ENCODE measurements around the gene COL10A1.

Gene COL10A1

GRCh38 chr6:116078945-116079344 lies 47.0 kb downstream of the COL10A1 start:
- no peak for DNase-seq (ENCODE audit: low read depth in 1 of 2, low spot score in 1 of 2)
- no peaks in the 10 kb centered on the region for H3K27me3 ChIP-seq (ENCODE audit: insufficient read depth, poor library complexity, severe bottlenecking)
- TF ChIP-seq POLR2AphosphoS5 (IDR thresholded peaks at IDR 0.05; ENCODE audit: low read depth) (no peak), CTCF (IDR thresholded peaks at IDR 0.05; ENCODE audit: insufficient read depth, low read length) (no peak), REST (IDR thresholded peaks at IDR 0.05; ENCODE audit: insufficient replicate concordance, low read depth) (no peak), SPI1 (IDR thresholded peaks at IDR 0.05; ENCODE audit: borderline replicate concordance, low read depth) (no peak), GABPA (IDR thresholded peaks at IDR 0.05; ENCODE audit: low read depth) (no peak)
- no peak overlapping the region for H3K4me3 ChIP-seq (replicated peaks; ENCODE audit: insufficient read depth, low read length)
- no peak overlapping the region for H3K27ac ChIP-seq (replicated peaks)

- Histone ChIP-seq H3K4me3 (replicated peaks; ENCODE audit: insufficient read depth, low read length) (no peak overlapping the region), H3K27me3 (ENCODE audit: insufficient read depth, poor library complexity, severe bottlenecking) (no peaks in the 10 kb centered on the region), H3K27ac (replicated peaks) (no peak overlapping the region)
- no peak for TF ChIP-seq REST (IDR thresholded peaks at IDR 0.05; ENCODE audit: insufficient replicate concordance, low read depth)
- no peak for TF ChIP-seq GABPA (IDR thresholded peaks at IDR 0.05; ENCODE audit: low read depth)
- TF ChIP-seq SPI1 (IDR thresholded peaks at IDR 0.05; ENCODE audit: borderline replicate concordance, low read depth), result no peak
- TF ChIP-seq POLR2AphosphoS5 (IDR thresholded peaks at IDR 0.05; ENCODE audit: low read depth), result no peak
- no peak for TF ChIP-seq CTCF (IDR thresholded peaks at IDR 0.05; ENCODE audit: insufficient read depth, low read length)
- no peak for DNase-seq (ENCODE audit: low read depth in 1 of 2, low spot score in 1 of 2)
Measured at GRCh38 chr6:116078522-116078921, 47.4 kb downstream of the COL10A1 start.

- TF ChIP-seq POLR2AphosphoS5 (IDR thresholded peaks at IDR 0.05; ENCODE audit: low read depth), result no peak
- no peak for TF ChIP-seq SPI1 (IDR thresholded peaks at IDR 0.05; ENCODE audit: borderline replicate concordance, low read depth)
- no peak for TF ChIP-seq CTCF (IDR thresholded peaks at IDR 0.05; ENCODE audit: insufficient read depth, low read length)
- TF ChIP-seq GABPA (IDR thresholded peaks at IDR 0.05; ENCODE audit: low read depth), result no peak
- no peak for TF ChIP-seq REST (IDR thresholded peaks at IDR 0.05; ENCODE audit: insufficient replicate concordance, low read depth)
- Histone ChIP-seq H3K27ac (replicated peaks) (no peak overlapping the region), H3K4me3 (replicated peaks; ENCODE audit: insufficient read depth, low read length) (no peak overlapping the region), H3K27me3 (ENCODE audit: insufficient read depth, poor library complexity, severe bottlenecking) (no peaks in the 10 kb centered on the region)
- DNase-seq (ENCODE audit: low read depth in 1 of 2, low spot score in 1 of 2), result no peak
Measured at GRCh38 chr6:116074732-116075390, 51.1 kb downstream of the COL10A1 start.
